K562 (cell line): ENCODE results near the gene MAU2. TPM values are rescaled to one million over a fixed set of nuclear protein-coding genes. Genes with fewer than 3 reads are reported as not detected.

Experiments used
- ATF1 ChIP-seq, 2 experiments: fragments of 450-650 bp in 1 of 2; IDR thresholded peaks; 2 replicates each; pipeline ENCODE4 v1.6.1; 2016; ENCODE audit warnings: missing compliant biosample characterization in 1 of 2, missing genetic modification characterization in 1 of 2
- CHD7 ChIP-seq: fragments of 200-600 bp; sonication (generic); IDR thresholded peaks from one replicate; pipeline ENCODE4 v1.6.1; 2012; ENCODE audit warnings: mild to moderate bottlenecking, low read depth, low read length, inconsistent platforms
- CREB3L1 ChIP-seq: fragments of 450-650 bp; IDR thresholded peaks from 2 replicates; pipeline ENCODE4 v1.6.1; 2014; ENCODE audit warnings: low read depth, mild to moderate bottlenecking, moderate library complexity, borderline replicate concordance
- DMBX1 ChIP-seq: fragments of 250-450 bp; sonication (Bioruptor Pico); IDR thresholded peaks from 2 replicates; pipeline ENCODE4 v1.8.0; 2022; ENCODE audit warnings: inconsistent platforms, mild to moderate bottlenecking, moderate library complexity, borderline replicate concordance
- FIP1L1 ChIP-seq: fragments of 200-400 bp; formaldehyde crosslinking; IDR thresholded peaks from 2 replicates; pipeline ENCODE4 v1.6.1; 2018; ENCODE audit warnings: mild to moderate bottlenecking, low read depth, low read length; ENCODE audit not compliant: poor library complexity, severe bottlenecking
- FOXK1 ChIP-seq: sonication (generic); formaldehyde crosslinking; IDR thresholded peaks from 2 replicates; pipeline ENCODE4 v1.8.0; 2022; ENCODE audit warnings: missing genetic modification reagents, mild to moderate bottlenecking, borderline replicate concordance
- PHF8 ChIP-seq: fragments of 200-600 bp; sonication (generic); IDR thresholded peaks from 2 replicates; pipeline ENCODE4 v1.6.1; 2012; ENCODE audit warnings: mixed run types, mild to moderate bottlenecking, inconsistent platforms, low read length, moderate library complexity, borderline replicate concordance
- TCF3 ChIP-seq: sonication (generic); formaldehyde crosslinking; IDR thresholded peaks from 2 replicates; pipeline ENCODE4 v1.4.0; 2020; ENCODE audit warnings: mild to moderate bottlenecking, missing genetic modification reagents
- TCF7 ChIP-seq: sonication (generic); IDR thresholded peaks from 2 replicates; pipeline ENCODE4 v1.6.1; 2016; ENCODE audit warnings: antibody characterized with exemption, borderline replicate concordance
- ZNF592 ChIP-seq: fragments of 450-650 bp; IDR thresholded peaks from 2 replicates; pipeline ENCODE4 v1.6.1; 2017; ENCODE audit warnings: antibody characterized with exemption, mild to moderate bottlenecking
- polyA plus RNA-seq, 8 experiments: library from polyadenylated mRNA; depleted of rRNA in 4 of 8; stranded (reverse) in 5 of 8; unstranded in 3 of 8; fragments of >200 nt; fragmentation: Nextera tagmentation in 2 of 8; fragmentation: Illumina TruSeq in 1 of 8; extraction: Ambion mirVana in 2 of 8; extraction: Trizol in 1 of 8; gene quantifications; 2 replicates each; pipeline versions ENCODE4 v1.2.1 to v1.2.3, GENCODE V29; 2011 to 2014; ENCODE audit warnings: inconsistent platforms in 1 of 8, missing spikeins in 1 of 8
- total RNA-seq, 7 experiments: library from RNA; depleted of rRNA in 6 of 7; stranded (reverse); fragments of >200 nt in 6 of 7; fragmentation: Illumina TruSeq in 2 of 7; extraction: Trizol in 2 of 7; gene quantifications; 2 replicates each; pipeline versions ENCODE4 v1.2.1 to v1.2.3, GENCODE V29; 2011 to 2021; ENCODE audit warnings: low replicate concordance in 1 of 7

Gene MAU2
- total and polyA plus RNA-seq, 9 of the 15 experiments (the other 6 are each of a cell fraction or from before 2014, with no cell fraction given) = 1.2 to 48.1 (median 19.4) TPM

GRCh38 chr19:19403373-19403901 lies 82.8 kb downstream of the MAU2 start (continued):
- no peak for TF ChIP-seq CHD7
- no peak for TF ChIP-seq PHF8
- TF ChIP-seq ATF1 (CRISPR knock-in tag; IDR thresholded peaks at IDR 0.05) = no peak
- TF ChIP-seq ATF1 (tag; IDR thresholded peaks at IDR 0.05) = peak; percentile 21; the same call in 1 of the 2 replicates
- no peak for TF ChIP-seq TCF3
- 0 out of 2 replicates have a peak, but pooled peaks have one; percentile 15 for TF ChIP-seq CREB3L1
- TF ChIP-seq ZNF592 = 0 out of 2 replicates have a peak, but pooled peaks have one; percentile 51
- TF ChIP-seq TCF7 = no peak
- no peak for TF ChIP-seq DMBX1 (CRISPR knock-in tag)
- TF ChIP-seq FOXK1 (CRISPR knock-in tag) = no peak
- TF ChIP-seq FIP1L1 = no peak
